ENCODE data around the gene CNTNAP3. TPM values are rescaled to one million over a fixed set of nuclear protein-coding genes. Genes with fewer than 3 reads are reported as not detected.
"Not testable (repeated sequence)": the region's sequence is repeated elsewhere in the genome, so short reads cannot be mapped to it uniquely, and the experiment has no call there.

The CNTNAP3 gene
- total RNA-seq, 1 donor from 2014 or later = 2.7 TPM

GRCh38 chr9:39206643-39207042 lies 81.3 kb downstream of the CNTNAP3 start:
- H3K9ac ChIP-seq (ENCODE audit: low read length); H3K4me3 Mint-ChIP-seq (ENCODE audit: unreplicated experiment); H3K27me3 ChIP-seq (ENCODE audit: insufficient read depth, low read length); H3K9me3 Mint-ChIP-seq (ENCODE audit: unreplicated experiment); H3K27ac ChIP-seq (ENCODE audit: low read depth, low read length); H3K36me3 ChIP-seq (ENCODE audit: insufficient read depth, low read length); H3K79me2 ChIP-seq (ENCODE audit: insufficient read depth, low read length); H3K9me3 ChIP-seq (ENCODE audit: insufficient read depth, low read depth, low read length); H3K4me1 Mint-ChIP-seq (ENCODE audit: low read depth, unreplicated experiment); H3K27ac Mint-ChIP-seq (ENCODE audit: unreplicated experiment); H3K4me1 ChIP-seq (ENCODE audit: insufficient read depth, low read length); H3K36me3 Mint-ChIP-seq (ENCODE audit: low read depth, unreplicated experiment); H2AFZ ChIP-seq (ENCODE audit: low read depth, low read length); H3K4me2 ChIP-seq (ENCODE audit: low read length); H3K4me3 ChIP-seq (ENCODE audit: insufficient read depth, low read depth, low read length); H3K27me3 Mint-ChIP-seq (ENCODE audit: low read depth, unreplicated experiment); DNase-seq (ENCODE audit: low read depth); FAIRE-seq; H4K20me1 ChIP-seq (ENCODE audit: insufficient read depth, low read length): not testable (repeated sequence)

GRCh38 chr9:39205842-39206241 lies 82.1 kb downstream of the CNTNAP3 start:
- H3K9ac ChIP-seq (ENCODE audit: low read length); H3K36me3 Mint-ChIP-seq (ENCODE audit: low read depth, unreplicated experiment); H3K4me1 ChIP-seq (ENCODE audit: insufficient read depth, low read length); H3K27me3 ChIP-seq (ENCODE audit: insufficient read depth, low read length); H3K27me3 Mint-ChIP-seq (ENCODE audit: low read depth, unreplicated experiment); H4K20me1 ChIP-seq (ENCODE audit: insufficient read depth, low read length); H3K4me3 ChIP-seq (ENCODE audit: insufficient read depth, low read depth, low read length); H3K79me2 ChIP-seq (ENCODE audit: insufficient read depth, low read length); H3K36me3 ChIP-seq (ENCODE audit: insufficient read depth, low read length); H3K27ac Mint-ChIP-seq (ENCODE audit: unreplicated experiment); H3K27ac ChIP-seq (ENCODE audit: low read depth, low read length); H3K4me2 ChIP-seq (ENCODE audit: low read length); H2AFZ ChIP-seq (ENCODE audit: low read depth, low read length); DNase-seq (ENCODE audit: low read depth); H3K4me1 Mint-ChIP-seq (ENCODE audit: low read depth, unreplicated experiment); H3K4me3 Mint-ChIP-seq (ENCODE audit: unreplicated experiment); FAIRE-seq; H3K9me3 ChIP-seq (ENCODE audit: insufficient read depth, low read depth, low read length); H3K9me3 Mint-ChIP-seq (ENCODE audit: unreplicated experiment): not testable (repeated sequence)

- H2AFZ ChIP-seq (ENCODE audit: low read depth, low read length); H3K27ac Mint-ChIP-seq (ENCODE audit: unreplicated experiment); DNase-seq (ENCODE audit: low read depth); H4K20me1 ChIP-seq (ENCODE audit: insufficient read depth, low read length); H3K27me3 ChIP-seq (ENCODE audit: insufficient read depth, low read length); H3K4me1 ChIP-seq (ENCODE audit: insufficient read depth, low read length); H3K79me2 ChIP-seq (ENCODE audit: insufficient read depth, low read length); H3K4me3 Mint-ChIP-seq (ENCODE audit: unreplicated experiment); H3K36me3 Mint-ChIP-seq (ENCODE audit: low read depth, unreplicated experiment); H3K9me3 Mint-ChIP-seq (ENCODE audit: unreplicated experiment); FAIRE-seq; H3K4me3 ChIP-seq (ENCODE audit: insufficient read depth, low read depth, low read length); H3K27ac ChIP-seq (ENCODE audit: low read depth, low read length); H3K9me3 ChIP-seq (ENCODE audit: insufficient read depth, low read depth, low read length); H3K4me1 Mint-ChIP-seq (ENCODE audit: low read depth, unreplicated experiment); H3K27me3 Mint-ChIP-seq (ENCODE audit: low read depth, unreplicated experiment); H3K9ac ChIP-seq (ENCODE audit: low read length); H3K4me2 ChIP-seq (ENCODE audit: low read length); H3K36me3 ChIP-seq (ENCODE audit: insufficient read depth, low read length): not testable (repeated sequence)
Observed at GRCh38 chr9:39200412-39200811, 87.6 kb downstream of the CNTNAP3 start.

GRCh38 chr9:39198000-39198709 lies 89.8 kb downstream of the CNTNAP3 start:
- FAIRE-seq; H3K4me3 ChIP-seq (ENCODE audit: insufficient read depth, low read depth, low read length); H3K36me3 Mint-ChIP-seq (ENCODE audit: low read depth, unreplicated experiment); H4K20me1 ChIP-seq (ENCODE audit: insufficient read depth, low read length); H3K27me3 ChIP-seq (ENCODE audit: insufficient read depth, low read length); H3K4me1 Mint-ChIP-seq (ENCODE audit: low read depth, unreplicated experiment); H3K27me3 Mint-ChIP-seq (ENCODE audit: low read depth, unreplicated experiment); H3K27ac ChIP-seq (ENCODE audit: low read depth, low read length); H3K4me3 Mint-ChIP-seq (ENCODE audit: unreplicated experiment); DNase-seq (ENCODE audit: low read depth); H3K27ac Mint-ChIP-seq (ENCODE audit: unreplicated experiment); H3K9me3 Mint-ChIP-seq (ENCODE audit: unreplicated experiment); H3K36me3 ChIP-seq (ENCODE audit: insufficient read depth, low read length); H3K9me3 ChIP-seq (ENCODE audit: insufficient read depth, low read depth, low read length); H3K4me2 ChIP-seq (ENCODE audit: low read length); H3K79me2 ChIP-seq (ENCODE audit: insufficient read depth, low read length); H2AFZ ChIP-seq (ENCODE audit: low read depth, low read length); H3K9ac ChIP-seq (ENCODE audit: low read length); H3K4me1 ChIP-seq (ENCODE audit: insufficient read depth, low read length): not testable (repeated sequence)

GRCh38 chr9:39171370-39171769 lies 116.6 kb downstream of the CNTNAP3 start:
- H3K27me3 Mint-ChIP-seq (ENCODE audit: low read depth, unreplicated experiment); DNase-seq (ENCODE audit: low read depth); H2AFZ ChIP-seq (ENCODE audit: low read depth, low read length); H3K4me1 Mint-ChIP-seq (ENCODE audit: low read depth, unreplicated experiment); FAIRE-seq; H3K4me3 Mint-ChIP-seq (ENCODE audit: unreplicated experiment); H3K36me3 ChIP-seq (ENCODE audit: insufficient read depth, low read length); H3K4me2 ChIP-seq (ENCODE audit: low read length); H3K27ac Mint-ChIP-seq (ENCODE audit: unreplicated experiment); H3K36me3 Mint-ChIP-seq (ENCODE audit: low read depth, unreplicated experiment); H3K79me2 ChIP-seq (ENCODE audit: insufficient read depth, low read length); H4K20me1 ChIP-seq (ENCODE audit: insufficient read depth, low read length); H3K27ac ChIP-seq (ENCODE audit: low read depth, low read length); H3K4me3 ChIP-seq (ENCODE audit: insufficient read depth, low read depth, low read length); H3K9me3 Mint-ChIP-seq (ENCODE audit: unreplicated experiment); H3K27me3 ChIP-seq (ENCODE audit: insufficient read depth, low read length); H3K9me3 ChIP-seq (ENCODE audit: insufficient read depth, low read depth, low read length); H3K9ac ChIP-seq (ENCODE audit: low read length); H3K4me1 ChIP-seq (ENCODE audit: insufficient read depth, low read length): not testable (repeated sequence)

GRCh38 chr9:39157714-39158113 lies 130.3 kb downstream of the CNTNAP3 start:
- FAIRE-seq; H3K27me3 ChIP-seq (ENCODE audit: insufficient read depth, low read length): not testable (repeated sequence)

More at GRCh38 chr9:39157714-39158113, 130.3 kb downstream of the CNTNAP3 start:
- not testable (repeated sequence) for H3K4me1 ChIP-seq (ENCODE audit: insufficient read depth, low read length); H3K4me3 ChIP-seq (ENCODE audit: insufficient read depth, low read depth, low read length); DNase-seq (ENCODE audit: low read depth); H3K27me3 Mint-ChIP-seq (ENCODE audit: low read depth, unreplicated experiment); H3K36me3 Mint-ChIP-seq (ENCODE audit: low read depth, unreplicated experiment); H3K27ac Mint-ChIP-seq (ENCODE audit: unreplicated experiment); H3K79me2 ChIP-seq (ENCODE audit: insufficient read depth, low read length); H2AFZ ChIP-seq (ENCODE audit: low read depth, low read length); H3K4me1 Mint-ChIP-seq (ENCODE audit: low read depth, unreplicated experiment); H3K36me3 ChIP-seq (ENCODE audit: insufficient read depth, low read length); H3K27ac ChIP-seq (ENCODE audit: low read depth, low read length); H4K20me1 ChIP-seq (ENCODE audit: insufficient read depth, low read length); H3K9me3 ChIP-seq (ENCODE audit: insufficient read depth, low read depth, low read length); H3K4me3 Mint-ChIP-seq (ENCODE audit: unreplicated experiment); H3K9ac ChIP-seq (ENCODE audit: low read length); H3K9me3 Mint-ChIP-seq (ENCODE audit: unreplicated experiment); H3K4me2 ChIP-seq (ENCODE audit: low read length)

Measured in astrocyte (in vitro differentiated cells and primary cell).